GM21825 (cell line): ENCODE measurements around the gene TAP1.

ENCODE experiments used
- ATAC-seq: cut with Tn5 transposase; IDR thresholded peaks from one replicate; pipeline ENCODE4 v1.9.1; 2021; ENCODE audit warnings: mild to moderate bottlenecking, moderate library complexity; ENCODE audit not compliant: unreplicated experiment

TAP1 gene

DNA sequence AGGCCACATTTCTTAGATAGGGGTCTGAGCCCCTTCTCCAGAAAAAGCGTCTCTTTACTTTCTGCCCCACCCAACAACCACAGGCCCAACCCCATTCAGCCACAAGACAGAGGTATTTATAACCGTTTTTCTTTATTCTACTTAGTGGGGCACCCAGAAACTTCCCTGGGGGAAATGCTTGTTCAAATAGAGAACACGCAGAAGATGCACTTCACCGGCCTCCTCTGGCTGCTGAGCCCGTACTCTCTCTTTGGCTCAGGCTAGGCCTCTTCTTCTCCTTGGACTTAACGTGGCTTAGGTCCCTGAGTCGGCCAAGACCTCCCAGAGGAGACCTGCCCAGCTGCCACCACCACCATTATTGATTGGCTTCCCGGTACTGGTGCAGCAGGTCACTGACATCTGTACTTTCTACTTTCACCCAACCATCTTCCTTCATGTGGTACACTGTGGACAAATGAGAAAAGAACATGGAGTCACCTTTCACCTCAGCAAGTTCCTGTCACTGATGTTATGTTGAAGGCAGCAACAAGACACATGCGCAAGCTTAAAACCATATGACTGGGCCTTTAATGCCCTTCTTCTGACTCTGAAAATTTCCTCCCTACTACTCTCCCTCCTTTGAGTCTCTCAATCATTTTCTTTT lies 12.8 kb downstream of the TAP1 start:
- ATAC-seq = no peak

DNA sequence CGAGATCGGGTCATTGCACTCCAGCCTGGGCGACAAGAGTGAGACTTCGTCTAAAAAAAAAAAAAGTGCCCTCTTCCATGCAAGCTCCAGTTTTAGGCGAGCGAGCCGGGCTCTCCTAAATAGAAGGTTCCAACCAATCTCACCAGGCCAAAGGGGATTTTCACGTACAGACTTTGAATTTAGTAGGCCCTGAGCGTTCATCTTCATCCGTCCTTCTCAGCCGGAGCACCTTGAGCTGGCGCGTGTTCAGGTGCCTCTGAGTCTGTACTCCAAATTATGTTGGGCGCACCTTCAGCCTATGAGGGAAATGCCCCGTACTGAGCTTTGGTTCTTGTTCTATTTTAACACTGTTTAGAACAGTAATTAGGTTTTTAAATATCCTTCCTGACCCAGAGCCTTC lies 14.1 kb downstream of the TAP1 start:
- ATAC-seq = no peak

DNA sequence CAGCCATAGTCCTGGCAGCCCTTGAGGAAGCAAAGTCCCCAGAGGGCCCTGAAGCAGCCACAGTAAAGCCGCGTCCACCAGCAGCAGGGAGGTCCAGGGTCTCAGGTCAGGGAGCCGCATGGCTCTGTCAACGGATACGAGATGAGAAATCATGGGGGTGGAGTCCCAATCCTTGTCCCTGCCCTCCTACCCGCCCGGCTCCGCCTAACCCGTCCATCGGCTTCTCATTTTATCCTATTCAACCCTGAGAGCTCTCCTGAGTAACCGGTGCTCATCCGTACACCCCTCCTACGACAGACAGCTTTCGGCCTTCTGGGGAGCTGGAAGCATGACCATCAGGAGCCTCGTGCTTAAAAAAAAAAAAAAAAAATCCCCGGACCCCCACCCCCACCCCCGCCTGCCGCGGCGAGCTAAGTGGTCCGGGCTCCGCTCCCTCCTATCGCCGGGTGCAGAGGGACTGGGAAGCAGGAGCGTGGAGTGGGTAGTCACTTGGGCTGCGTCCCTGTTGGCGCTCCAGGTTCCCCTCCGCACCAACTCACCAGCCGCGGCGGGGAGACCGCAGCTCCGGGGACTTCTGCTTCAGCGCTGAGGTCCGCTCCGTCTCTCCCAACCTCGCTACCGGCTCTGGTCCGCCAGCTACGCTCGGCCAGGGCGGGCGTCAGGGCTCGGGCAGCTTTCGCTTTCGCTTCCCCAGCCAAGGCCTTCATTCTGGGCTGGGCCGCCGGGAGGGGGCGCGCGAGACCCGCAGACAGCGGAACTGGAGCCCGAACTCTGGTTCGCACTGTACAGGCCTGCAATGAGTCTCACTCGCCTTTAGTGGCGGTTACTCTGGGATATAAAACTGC lies 15.2 kb downstream of the TAP1 start, which contains the start of gene TAP2:
TSS of gene TAP2 (minus strand) at position 626 of the 845 bp plus-strand sequence. CDS start at position 120, 506 bp downstream.
- peak; percentile 58 for ATAC-seq

DNA sequence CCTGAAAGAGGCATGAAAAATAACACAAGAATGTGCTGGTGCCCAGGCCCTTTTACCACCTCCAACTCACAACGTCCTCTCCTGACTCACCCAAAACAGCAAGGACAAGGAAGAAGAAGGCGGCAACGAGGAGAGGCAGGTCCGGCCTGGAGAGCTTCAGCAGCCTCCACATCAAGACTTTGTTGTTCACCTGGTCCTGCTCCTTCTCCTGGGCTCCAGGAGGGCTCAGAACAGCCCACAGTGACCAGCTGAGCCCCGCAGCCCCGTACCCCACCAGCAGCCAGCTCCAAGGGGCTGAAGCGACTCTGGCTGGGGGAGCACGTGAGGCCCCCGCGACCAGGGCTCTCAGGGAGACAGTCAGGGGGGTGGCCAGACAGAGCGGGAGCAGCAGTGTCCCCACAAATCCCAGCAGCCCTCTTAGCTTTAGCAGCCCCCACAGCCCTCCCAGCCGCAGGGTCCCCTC lies 15.8 kb downstream of the TAP1 start:
- peak; percentile 4 for ATAC-seq

DNA sequence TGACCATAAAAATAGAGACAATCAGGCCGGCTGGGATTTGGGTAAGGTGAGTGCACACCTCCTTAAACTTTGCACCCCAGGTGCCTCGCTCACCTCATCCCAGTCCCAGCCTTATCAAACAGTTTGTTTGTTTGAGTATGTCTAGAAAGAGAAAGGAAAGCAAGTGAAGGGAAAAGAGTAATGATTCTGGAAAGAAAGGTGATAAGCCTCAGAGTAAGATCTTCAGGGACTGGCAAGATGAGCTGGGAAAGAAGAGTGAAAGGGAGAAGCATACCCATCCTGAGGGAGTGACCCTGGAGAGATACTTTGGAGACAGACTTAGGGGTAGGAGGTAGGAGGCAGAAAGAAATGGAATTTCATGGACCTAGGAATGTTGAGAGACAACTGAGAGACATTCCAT lies 16.6 kb downstream of the TAP1 start:
- ATAC-seq = no peak

DNA sequence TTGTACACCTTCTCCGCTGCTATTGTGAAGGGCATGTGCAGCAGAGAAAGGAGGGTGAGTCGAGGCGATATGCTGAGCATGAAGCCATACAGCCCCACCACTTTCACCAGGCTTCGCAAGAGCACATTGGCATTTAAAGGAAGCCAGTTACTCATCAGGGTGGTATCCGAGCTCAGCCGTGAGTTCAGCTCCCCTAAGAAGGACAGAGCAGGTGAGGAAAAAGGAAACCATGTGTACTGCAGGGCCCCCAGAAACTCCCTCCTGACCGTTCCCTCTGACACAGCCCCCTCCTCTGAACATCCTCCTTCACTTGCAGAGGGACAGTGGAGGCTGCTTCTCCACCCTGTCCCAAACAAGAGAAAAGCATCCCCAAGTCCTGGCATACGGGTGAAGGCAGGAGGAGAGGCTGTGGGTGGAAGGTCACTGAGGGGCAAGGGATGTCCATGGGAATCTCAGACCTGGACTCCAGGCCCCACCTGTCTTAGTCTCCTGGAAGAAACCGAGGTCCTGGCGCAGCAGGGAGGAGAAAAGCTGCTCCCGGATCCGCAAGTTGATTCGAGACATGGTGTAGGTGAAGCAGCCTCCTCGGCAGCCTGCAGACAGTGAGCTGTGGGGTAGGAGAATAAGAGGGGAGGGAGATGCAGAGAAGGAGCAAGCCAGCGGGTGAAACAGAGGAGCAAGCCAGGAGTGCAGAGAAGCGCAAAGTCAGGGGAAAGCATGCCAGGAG lies 18.2 kb downstream of the TAP1 start:
- ATAC-seq = no peak

DNA sequence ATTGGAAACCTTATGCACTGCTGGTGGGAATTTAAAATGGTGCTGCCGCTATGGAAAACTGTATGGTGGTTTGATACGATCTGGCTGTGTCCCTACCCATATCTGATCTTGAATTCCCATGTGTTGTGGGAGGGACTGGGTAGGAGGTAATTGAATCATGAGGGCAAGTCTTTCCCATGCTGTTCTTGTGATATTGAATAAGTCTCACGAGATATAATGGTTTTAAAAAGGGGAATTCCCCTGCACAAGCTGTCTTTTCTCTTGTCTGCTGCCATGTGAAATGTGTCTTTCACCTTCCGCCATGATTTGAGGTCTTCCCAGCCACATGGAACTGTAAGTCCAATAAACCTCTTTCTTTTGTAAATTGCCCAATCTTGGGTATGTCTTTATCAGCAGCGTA lies 19.8 kb downstream of the TAP1 start:
- ATAC-seq = no peak

DNA sequence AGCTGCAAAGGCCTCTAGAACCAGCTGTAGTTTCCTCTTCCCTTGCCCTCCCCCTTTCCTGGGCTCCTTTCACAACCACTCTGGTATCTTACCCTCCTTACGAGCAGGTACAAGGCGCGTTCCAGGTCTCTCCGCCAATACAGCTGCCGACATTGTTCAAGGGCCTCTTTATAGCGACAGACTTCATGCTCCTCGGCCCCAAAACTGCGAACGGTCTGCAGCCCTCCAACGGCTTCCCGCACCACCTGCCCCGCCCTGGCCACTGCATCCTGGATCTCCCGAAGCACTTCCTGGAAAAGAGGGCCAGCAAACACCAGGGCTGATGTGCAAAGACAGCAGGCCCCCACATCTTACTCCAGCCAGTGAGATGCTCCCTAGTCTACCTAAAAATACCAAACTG lies 21.0 kb downstream of the TAP1 start:
- no peak for ATAC-seq

DNA sequence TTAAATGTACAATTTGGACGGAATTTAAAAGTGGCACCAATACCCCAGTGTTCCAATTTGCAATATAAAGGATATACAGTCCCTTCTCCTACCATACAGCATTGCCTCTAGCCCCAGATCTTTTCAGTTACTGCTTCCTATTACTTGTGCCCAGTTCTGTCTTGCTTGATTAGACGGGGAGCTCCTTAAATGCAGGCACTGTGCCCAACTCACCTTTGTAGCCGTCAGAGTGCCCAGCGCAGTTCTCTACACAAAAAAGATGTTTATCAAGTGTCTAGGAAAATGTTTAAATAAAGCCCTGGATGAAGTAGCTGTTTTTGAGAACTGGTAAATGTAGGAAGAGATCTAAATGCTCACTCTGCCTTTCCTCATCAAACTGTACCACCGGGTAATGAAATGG lies 22.6 kb downstream of the TAP1 start:
- ATAC-seq = no peak

DNA sequence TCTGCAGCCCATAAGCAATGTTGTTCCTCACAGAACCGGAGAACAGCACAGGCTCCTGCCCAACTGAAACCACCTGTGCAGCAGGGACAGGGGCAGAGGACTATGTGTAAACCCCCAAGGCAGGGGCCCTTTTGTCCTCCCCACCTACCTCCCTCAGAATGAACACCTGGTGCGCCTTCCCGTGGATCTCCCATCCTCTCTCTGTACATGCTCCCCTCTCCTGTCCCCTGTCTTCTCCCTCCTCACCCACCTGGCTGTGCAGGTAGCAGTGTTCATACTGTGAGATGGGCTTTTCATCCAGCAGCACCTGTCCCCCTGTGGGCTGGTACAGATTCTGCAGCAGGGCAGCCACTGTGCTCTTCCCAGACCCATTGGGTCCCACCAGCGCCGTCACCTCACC lies 23.5 kb downstream of the TAP1 start:
- no peak for ATAC-seq

DNA sequence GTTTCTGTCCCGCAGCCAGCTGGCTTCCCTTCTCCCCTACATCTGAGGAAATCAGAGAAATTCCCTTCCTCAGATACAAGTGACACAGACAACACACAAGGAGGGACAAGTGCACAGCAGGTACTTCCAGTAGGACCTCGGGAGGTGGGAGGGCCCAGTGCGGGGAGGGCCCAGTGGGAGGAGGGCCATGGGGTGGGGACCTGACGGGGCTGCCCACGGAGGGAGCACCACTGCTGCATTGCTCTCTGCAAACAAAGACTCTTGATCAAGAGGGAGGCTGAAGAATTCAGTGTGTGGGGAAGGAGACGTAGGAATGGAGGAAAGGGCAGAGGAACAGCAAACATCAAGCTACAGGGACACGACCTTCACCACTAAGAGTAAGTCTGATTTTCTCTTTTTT lies 24.0 kb downstream of the TAP1 start:
- no peak for ATAC-seq

DNA sequence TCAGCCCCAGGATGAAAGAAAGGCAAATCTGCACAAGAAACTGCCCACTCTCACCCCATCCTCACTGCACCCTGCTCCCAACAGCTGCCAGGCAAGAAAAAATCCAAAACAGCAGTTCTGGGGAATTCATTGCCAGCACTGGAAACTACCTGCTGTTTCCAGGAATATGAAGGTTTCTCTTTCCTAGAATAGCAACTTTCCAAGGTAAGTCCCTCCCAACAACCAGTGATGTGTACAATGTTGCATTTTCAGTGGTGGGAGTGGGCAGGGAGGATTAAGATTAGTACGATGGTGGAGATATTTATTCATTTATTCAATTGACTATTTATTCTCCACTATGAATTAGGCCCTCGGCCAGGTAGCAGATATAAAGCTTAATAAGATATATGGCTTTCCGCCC lies 26.5 kb downstream of the TAP1 start:
- ATAC-seq = no peak

DNA sequence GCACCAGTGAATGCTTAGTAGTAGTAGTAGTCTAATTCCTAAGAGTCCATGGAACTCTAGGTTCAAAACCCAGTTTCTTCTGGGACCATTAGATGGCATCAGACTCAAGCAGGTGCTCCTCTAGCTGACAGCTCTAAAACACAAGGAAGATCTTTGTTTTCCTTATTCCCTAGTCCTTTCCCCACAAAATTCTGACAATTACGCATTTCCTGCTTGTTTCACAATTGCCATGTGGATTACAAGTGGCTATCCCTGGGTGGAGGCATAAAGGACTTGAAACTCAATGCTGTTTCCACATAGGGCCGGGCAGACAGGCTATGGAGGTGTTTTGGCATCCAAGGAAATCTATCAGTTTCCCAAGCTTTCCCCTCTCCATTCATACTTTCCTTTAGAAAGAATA lies 27.5 kb downstream of the TAP1 start:
- no peak for ATAC-seq

DNA sequence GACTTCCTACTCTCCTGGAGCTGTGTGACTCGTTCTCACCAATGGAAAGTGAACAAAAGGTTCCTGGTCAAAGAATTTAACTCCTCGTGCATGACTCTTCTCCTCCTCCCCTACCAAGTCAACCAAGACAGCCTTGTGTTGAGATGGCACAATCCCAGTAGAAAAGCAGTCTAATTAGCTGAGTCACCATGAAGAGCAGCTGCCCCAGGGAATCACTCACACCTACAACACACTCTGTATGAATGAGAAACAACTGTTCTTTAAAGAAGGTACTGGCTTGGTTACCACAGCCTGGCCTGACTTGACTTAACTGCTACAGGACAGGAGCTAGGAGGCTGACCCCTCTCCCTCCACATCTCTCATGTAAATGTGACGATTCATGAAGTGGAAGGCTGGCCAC lies 33.8 kb downstream of the TAP1 start:
- no peak for ATAC-seq

DNA sequence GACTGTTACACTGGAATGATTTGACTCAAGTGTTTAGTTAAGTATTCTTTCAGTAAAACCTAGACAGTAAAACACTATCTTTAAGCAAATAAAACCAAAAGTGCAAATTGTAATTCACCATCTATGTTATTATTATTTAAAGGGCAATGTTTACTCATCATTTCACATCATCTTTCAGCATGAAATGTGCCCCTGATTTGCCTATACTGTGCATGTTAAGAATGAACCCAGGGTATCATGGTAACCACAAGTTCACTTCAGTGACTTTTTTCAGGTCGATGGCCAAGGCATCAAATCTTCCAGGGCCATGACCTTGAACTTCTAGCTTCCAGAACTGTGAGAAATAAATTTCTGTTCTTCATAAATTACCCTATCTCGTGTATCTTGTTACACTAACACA lies 34.6 kb downstream of the TAP1 start:
- no peak for ATAC-seq

DNA sequence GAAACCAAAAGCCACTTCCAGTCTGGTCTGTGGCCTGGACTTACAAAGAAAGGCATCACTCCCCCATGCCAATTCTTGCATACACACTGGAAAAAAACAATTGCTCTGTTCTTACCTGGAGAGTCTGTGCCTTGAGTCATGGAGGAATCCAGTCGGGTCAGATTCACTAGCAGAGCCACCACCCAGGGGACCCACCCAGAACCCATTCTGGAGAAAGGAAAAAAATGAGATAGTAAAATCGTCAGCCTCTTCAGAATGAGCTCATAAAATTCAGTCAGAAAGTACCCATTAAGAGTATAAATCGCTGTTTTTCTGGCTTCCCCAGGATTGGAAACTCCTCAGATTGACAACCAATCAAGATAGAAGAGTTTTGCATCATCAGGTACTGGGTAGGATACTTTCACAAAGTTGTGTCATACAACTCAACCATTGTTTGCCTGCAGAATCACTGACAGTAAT lies 36.7 kb downstream of the TAP1 start, which contains the start of gene HLA-DOB:
TSS of gene HLA-DOB (minus strand) at position 257 of the 459 bp plus-strand sequence. CDS start at position 206, 51 bp downstream.
- ATAC-seq = no peak

DNA sequence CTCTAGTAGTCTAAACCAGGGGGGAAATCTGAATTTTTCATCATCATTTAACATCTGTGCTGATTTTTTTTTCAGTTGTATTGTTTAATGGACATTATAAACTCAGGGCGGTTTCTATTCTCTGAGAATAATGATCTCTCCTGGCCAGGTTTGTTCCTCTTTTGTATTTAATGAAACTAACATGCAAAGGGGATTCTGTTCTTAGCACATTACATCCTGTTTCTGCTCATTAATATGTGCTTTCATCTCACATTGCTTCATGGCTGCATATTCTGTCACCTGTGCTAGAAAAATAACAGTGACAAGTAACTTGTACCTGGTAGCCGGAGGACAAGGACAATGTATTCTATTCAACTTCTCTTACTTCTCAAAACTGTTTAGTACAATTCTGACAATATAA lies 37.5 kb downstream of the TAP1 start:
- ATAC-seq = no peak

DNA sequence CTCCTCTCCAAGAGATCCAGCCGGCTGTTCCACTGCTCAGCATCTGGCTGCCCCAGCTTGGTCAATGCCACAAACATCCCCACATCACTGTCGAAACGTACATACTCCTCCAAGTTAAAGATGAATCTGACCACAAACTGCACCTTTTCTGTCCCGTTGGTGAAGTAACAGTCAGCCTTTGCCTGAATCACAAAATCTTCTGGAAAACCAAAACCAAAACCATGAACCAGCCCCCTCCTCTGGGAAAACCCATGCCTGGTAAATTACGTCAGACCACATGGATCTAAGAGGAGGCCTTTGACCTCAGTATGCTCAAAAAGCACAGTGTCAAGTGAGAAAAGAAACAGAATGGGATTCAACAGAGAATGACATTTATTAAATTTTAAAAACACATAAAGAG lies 38.4 kb downstream of the TAP1 start:
- no peak for ATAC-seq

DNA sequence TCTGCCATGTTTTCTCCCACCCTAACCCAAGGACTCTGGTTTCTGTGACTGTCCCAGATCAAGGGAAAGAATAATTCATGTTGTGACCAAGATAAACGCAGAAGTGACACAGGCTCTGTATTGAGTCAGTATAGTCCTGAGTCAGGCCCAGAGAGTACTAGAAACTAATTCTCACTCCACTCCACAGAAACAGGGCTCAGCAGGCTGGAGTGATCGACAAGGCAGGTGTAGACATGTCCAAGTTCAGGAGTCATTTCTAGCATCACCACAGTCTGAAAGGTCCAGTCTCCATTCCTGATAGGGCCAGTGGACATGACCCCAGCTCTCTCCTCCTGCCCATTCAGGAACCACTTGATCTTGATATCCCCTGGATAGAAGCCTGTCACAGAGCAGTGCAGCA lies 39.4 kb downstream of the TAP1 start:
- no peak for ATAC-seq

DNA sequence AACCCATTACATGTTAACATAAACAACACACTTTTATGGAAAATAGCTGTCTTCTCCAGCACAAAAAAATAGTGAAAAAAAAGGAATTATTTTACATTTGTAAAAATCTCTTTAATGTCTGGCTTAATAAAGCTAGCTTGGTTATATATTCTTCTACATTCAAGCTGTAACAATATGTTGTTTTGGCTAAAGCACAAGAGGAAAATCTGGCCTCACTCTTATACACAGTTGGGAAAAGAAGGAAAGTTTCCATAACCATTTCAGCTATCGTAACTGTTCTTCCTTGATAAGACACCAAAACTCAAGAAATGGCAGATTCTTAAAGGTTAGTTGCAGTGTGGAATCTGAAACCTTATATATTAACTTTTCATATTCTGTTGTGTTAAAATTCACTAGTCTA lies 44.3 kb downstream of the TAP1 start:
- ATAC-seq = no peak

DNA sequence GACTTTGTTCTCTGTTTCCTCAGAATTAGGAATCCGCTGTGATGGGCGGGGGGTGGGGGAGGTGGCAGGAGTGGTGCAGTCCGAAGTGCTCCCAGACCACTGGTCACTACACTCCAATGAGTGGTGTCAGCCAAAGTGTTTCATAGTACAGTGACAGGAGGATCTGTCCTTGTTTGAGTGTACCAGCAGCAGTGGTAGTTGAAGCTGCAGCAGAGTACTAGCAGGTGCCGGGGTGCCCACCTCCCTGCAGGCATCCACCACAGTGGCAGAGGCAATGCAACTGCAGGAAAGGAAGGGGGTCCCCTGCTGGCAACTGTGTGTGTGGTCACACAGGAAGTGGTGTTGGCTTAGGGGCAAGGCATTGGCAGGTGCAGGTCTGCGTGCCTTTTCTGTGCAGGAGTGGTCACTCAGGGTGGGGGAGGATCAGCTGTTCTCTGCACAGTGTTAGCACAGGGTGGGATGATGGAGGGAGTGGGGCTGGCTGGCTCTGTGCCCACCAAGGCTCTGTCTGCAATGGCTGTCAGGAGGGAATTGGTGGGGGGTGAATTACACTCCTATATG lies 46.4 kb downstream of the TAP1 start:
- ATAC-seq = no peak
